Spleen (tissue), 11 donors: ENCODE data around the gene GLS. TPM values are rescaled to one million over a fixed set of nuclear protein-coding genes. Genes with fewer than 3 reads are reported as not detected.

Source experiments
- DNase-seq: peaks from one replicate; pipeline ENCODE4 v3.0.0-alpha.2; 2020
- H3K27ac ChIP-seq, 8 donors: fragments of 200-600 bp; sonication (generic) in 7 of 8; 1 replicate in 4 of 8; 2 replicates in 4 of 8; pipeline versions ENCODE4 v1.5.0 to v1.8.0; 2016 to 2021; ENCODE audit warnings: inconsistent platforms in 4 of 8, mild to moderate bottlenecking in 4 of 8, moderate library complexity in 1 of 8
- H3K27me3 ChIP-seq, 7 donors: fragments of 200-600 bp; sonication (generic) in 6 of 7; replicated peaks in 1 of 7; 1 replicate in 4 of 7; 2 replicates in 3 of 7; pipeline versions ENCODE4 v1.5.0 to v1.8.0; 2016 to 2021; ENCODE audit warnings: inconsistent platforms in 3 of 7, mild to moderate bottlenecking in 1 of 7
- H3K36me3 ChIP-seq, 6 donors: fragments of 200-600 bp; sonication (generic) in 5 of 6; 1 replicate in 4 of 6; 2 replicates in 2 of 6; pipeline versions ENCODE4 v1.5.0 to v1.8.0; 2016 to 2021; ENCODE audit warnings: inconsistent platforms in 2 of 6
- H3K4me1 ChIP-seq, 6 donors: fragments of 200-600 bp; sonication (generic) in 5 of 6; 1 replicate in 3 of 6; 2 replicates in 3 of 6; pipeline versions ENCODE4 v1.5.0 to v1.8.0; 2016 to 2021; ENCODE audit warnings: inconsistent platforms in 3 of 6
- H3K4me3 ChIP-seq, 8 donors: fragments of 200-600 bp; sonication (generic) in 7 of 8; 1 replicate in 4 of 8; 2 replicates in 4 of 8; pipeline versions ENCODE4 v1.5.0 to v1.8.0; 2016 to 2021; ENCODE audit warnings: inconsistent platforms in 4 of 8, mild to moderate bottlenecking in 4 of 8, moderate library complexity in 2 of 8
- H3K9me3 ChIP-seq, 8 donors: fragments of 200-600 bp; sonication (generic) in 7 of 8; 1 replicate in 4 of 8; 2 replicates in 4 of 8; pipeline versions ENCODE4 v1.5.0 to v1.8.0; 2016 to 2021; ENCODE audit warnings: inconsistent platforms in 4 of 8
- CTCF ChIP-seq, 11 experiments: fragments of 200-600 bp in 7 of 11; fragments of 450-650 bp in 4 of 11; sonication (generic) in 4 of 11; IDR thresholded peaks in 8 of 11; conservative IDR thresholded peaks in 3 of 11; 1 replicate in 7 of 11; 2 replicates in 4 of 11; pipeline versions ENCODE4 v1.4.0 to v1.8.0; 2016 to 2021; ENCODE audit warnings: antibody characterized with exemption in 11 of 11, inconsistent platforms in 4 of 11, mild to moderate bottlenecking in 1 of 11
- POLR2A ChIP-seq, 3 donors: fragments of 450-650 bp; IDR thresholded peaks; one replicate each; pipeline ENCODE4 v1.5.1; 2017; ENCODE audit warnings: antibody characterized with exemption in 3 of 3, mild to moderate bottlenecking in 1 of 3
- POLR2AphosphoS5 ChIP-seq, 3 donors: sonication (generic); formaldehyde crosslinking; IDR thresholded peaks; one replicate each; pipeline ENCODE4 v1.5.1; 2017; ENCODE audit warnings: antibody characterized with exemption in 3 of 3
- WGBS, 5 donors: extraction: QIAGEN DNeasy Blood & Tissue Kit in 3 of 5; methylation state at CpG; one replicate each; pipeline versions ENCODE4 v1.1.5 to v1.1.7; 2013 to 2018; 5-methylcytosine and 5-hydroxymethylcytosine counted together
- intact Hi-C: fragments of 100-400 bp; cut with DNase I; formaldehyde crosslinking; loops from one replicate; pipeline ENCODE4 v1.15.0; 2023; ENCODE audit warnings: low total_unique reads
- polyA plus RNA-seq, 3 donors: library from polyadenylated mRNA; stranded (reverse); fragments of 200-250 nt; gene quantifications; one replicate each; pipeline ENCODE4 v1.2.1, GENCODE V29; 2013
- total RNA-seq, 7 donors: library from RNA; depleted of rRNA in 3 of 7; stranded (reverse); fragments of >200 nt in 3 of 7; fragmentation: NEBNext Ultra II Directional in 4 of 7; extraction: Animal tissue kit (Norgen Biotek cat#: 25700) in 4 of 7; gene quantifications; one replicate each; pipeline versions ENCODE4 v1.1.0 to v1.2.1, GENCODE V29; 2016 to 2021
- donor health status: healthy with polysubstance abuse.
- donor health status: DM: no; HTN: no; CAD: no; lungs with moderate emphysema.
- donor health status: DM: no; HTN: no; CAD: no.
- donor health status: Bipolar disorder and iron deficiency.
- donor health status: healthy.
- donor health status: DM: no; HTN: no; CAD: no.
- donor health status: DM: yes; HTN: yes; CAD: no.

Gene GLS
- total and polyA plus RNA-seq, 10 donors: 42.3 to 254 (median 176) TPM

- no peak for DNase-seq
- 92 to 96% (median 92%) methylated on average over 4 of the region's 4 CpGs for WGBS, 5 donors
- peaks cover 0 to 11% (median 1%) of the 10 kb centered on the region in 6 donors for H3K4me1 ChIP-seq
- H3K9me3 ChIP-seq: no peaks in the 10 kb centered on the region
- H3K27me3 ChIP-seq: no peaks in the 10 kb centered on the region
- H3K4me3 ChIP-seq: no peak overlapping the region
- TF ChIP-seq CTCF (IDR thresholded peaks at IDR 0.05 in 8 of 11, conservative IDR thresholded peaks at IDR 0.05 in 3 of 11): no peak
- no peak for TF ChIP-seq POLR2AphosphoS5 (IDR thresholded peaks at IDR 0.05)
- TF ChIP-seq POLR2A (IDR thresholded peaks at IDR 0.05): no peak
- no peaks in the 10 kb centered on the region for H3K36me3 ChIP-seq
- intact Hi-C loops: no loop called here
- no peak overlapping the region for H3K27ac ChIP-seq
These were observed 25.4 kb upstream of the GLS start for GRCh38 chr2:190855245-190855644.

- H3K9me3 ChIP-seq: no peaks in the 10 kb centered on the region
- H3K4me3 ChIP-seq: no peak overlapping the region
- no peak for DNase-seq
- H3K4me1 ChIP-seq: peaks cover 0 to 8% (median 0%) of the 10 kb centered on the region in 6 donors
- WGBS, 5 donors: 92 to 100% (median 97%) methylated on average over 1 of the region's 1 CpG
- H3K27me3 ChIP-seq: no peaks in the 10 kb centered on the region
- no peaks in the 10 kb centered on the region for H3K36me3 ChIP-seq
- no peak overlapping the region for H3K27ac ChIP-seq
- TF ChIP-seq CTCF (IDR thresholded peaks at IDR 0.05 in 8 of 11, conservative IDR thresholded peaks at IDR 0.05 in 3 of 11): no peak
- TF ChIP-seq POLR2A (IDR thresholded peaks at IDR 0.05): no peak
- no peak for TF ChIP-seq POLR2AphosphoS5 (IDR thresholded peaks at IDR 0.05)
- intact Hi-C loops: no loop called here
These were observed 23.6 kb upstream of the GLS start for GRCh38 chr2:190856985-190857384.

- no peaks in the 10 kb centered on the region for H3K27me3 ChIP-seq
- no peaks in the 10 kb centered on the region for H3K36me3 ChIP-seq
- H3K9me3 ChIP-seq: peaks cover 0 to 5% (median 0%) of the 10 kb centered on the region in 8 donors
- no peak overlapping the region for H3K4me3 ChIP-seq
- H3K4me1 ChIP-seq: peaks cover 0 to 11% (median 0%) of the 10 kb centered on the region in 6 donors
- no peak overlapping the region for H3K27ac ChIP-seq
- 81 to 90% (median 88%) methylated on average over 6 of the region's 6 CpGs for WGBS, 5 donors
- intact Hi-C loops: no loop called here
- TF ChIP-seq POLR2A (IDR thresholded peaks at IDR 0.05): no peak
- no peak for TF ChIP-seq CTCF (IDR thresholded peaks at IDR 0.05 in 8 of 11, conservative IDR thresholded peaks at IDR 0.05 in 3 of 11)
- TF ChIP-seq POLR2AphosphoS5 (IDR thresholded peaks at IDR 0.05): no peak
- no peak for DNase-seq
These were observed 21.8 kb upstream of the GLS start for GRCh38 chr2:190858817-190859216.

GRCh38 chr2:190859347-190860297 is 21.0 kb upstream of the GLS start:
- no peaks in the 10 kb centered on the region for H3K36me3 ChIP-seq
- H3K4me3 ChIP-seq: no peak overlapping the region
- peaks cover 0 to 5% (median 0%) of the 10 kb centered on the region in 8 donors for H3K9me3 ChIP-seq
- no peak overlapping the region for H3K27ac ChIP-seq
- intact Hi-C loops: no loop called here
- 70 to 89% (median 83%) methylated on average over 6 of the region's 6 CpGs for WGBS, 5 donors
- DNase-seq: no peak
- TF ChIP-seq CTCF (IDR thresholded peaks at IDR 0.05 in 8 of 11, conservative IDR thresholded peaks at IDR 0.05 in 3 of 11): no peak
- TF ChIP-seq POLR2AphosphoS5 (IDR thresholded peaks at IDR 0.05): no peak
- H3K4me1 ChIP-seq: peaks cover 0 to 11% (median 0%) of the 10 kb centered on the region in 6 donors
- no peaks in the 10 kb centered on the region for H3K27me3 ChIP-seq
